NCI-H2196 (cell line): ENCODE results near the gene BRSK2.

Source experiments
- DNase-seq: peaks from one replicate; lab custom pipeline; 2025; ENCODE audit not compliant: unreplicated experiment; lab: John Stamatoyannopoulos, UW

The BRSK2 gene

GRCh38 chr11:1375161-1375954 lies 14.4 kb upstream of the BRSK2 start:
- no peak for DNase-seq

GRCh38 chr11:1375955-1376258 lies 13.8 kb upstream of the BRSK2 start:
- DNase-seq: no peak

GRCh38 chr11:1377231-1377780 lies 12.4 kb upstream of the BRSK2 start:
- DNase-seq: no peak

- no peak for DNase-seq
These were observed 7.8 kb upstream of the BRSK2 start for GRCh38 chr11:1381793-1382425.

GRCh38 chr11:1382429-1382828 lies 7.3 kb upstream of the BRSK2 start:
- DNase-seq: no peak

- peak; percentile 82 for DNase-seq
These were observed 6.7 kb upstream of the BRSK2 start for GRCh38 chr11:1382831-1383607.

- DNase-seq: no peak
These were observed 5.3 kb upstream of the BRSK2 start for GRCh38 chr11:1384199-1384970.

- DNase-seq: no peak
These were observed 2.2 kb upstream of the BRSK2 start for GRCh38 chr11:1387521-1387920.

GRCh38 chr11:1387961-1388762 lies 1.6 kb upstream of the BRSK2 start:
- peak; percentile 72 for DNase-seq

- DNase-seq: no peak
These were observed 1.0 kb upstream of the BRSK2 start for GRCh38 chr11:1388763-1389102.

GRCh38 chr11:1389103-1389931 lies 417 bp upstream of the BRSK2 start:
- peak; percentile 98 for DNase-seq

GRCh38 chr11:1390569-1391164 lies 933 bp downstream of the BRSK2 start:
- DNase-seq: no peak

- DNase-seq: no peak
These were observed 1.7 kb downstream of the BRSK2 start for GRCh38 chr11:1391165-1392075.

- no peak for DNase-seq
These were observed 2.4 kb downstream of the BRSK2 start for GRCh38 chr11:1392111-1392510.

- no peak for DNase-seq
These were observed 2.8 kb downstream of the BRSK2 start for GRCh38 chr11:1392561-1392960.

- no peak for DNase-seq
These were observed 3.4 kb downstream of the BRSK2 start for GRCh38 chr11:1393038-1393710.

- DNase-seq: no peak
These were observed 5.4 kb downstream of the BRSK2 start for GRCh38 chr11:1394936-1395772.
